SK-N-MC (cell line): ENCODE data around the gene PHC3.

Experiments used
- DNase-seq: peaks from one replicate; pipeline ENCODE4 v3.0.0-alpha.2; 2011; ENCODE audit warnings: low read depth, low spot score
- H3K27ac ChIP-seq: fragments of 200-600 bp; sonication (generic); 2 replicates; pipeline ENCODE4 v1.5.1; 2016; ENCODE audit warnings: mixed run types
- H3K36me3 ChIP-seq: fragments of 200-600 bp; sonication (generic); 2 replicates; pipeline ENCODE4 v1.6.1; 2017; ENCODE audit warnings: antibody characterized with exemption, low read length, mixed read lengths; ENCODE audit not compliant: insufficient read depth
- H3K4me3 ChIP-seq: fragments of 200-600 bp; sonication (generic); 2 replicates; pipeline ENCODE4 v1.5.1; 2016
- H3K9ac ChIP-seq: fragments of 200-600 bp; sonication (generic); 2 replicates; pipeline ENCODE4 v1.8.0; 2017; ENCODE audit warnings: mixed run types, mixed read lengths; ENCODE audit not compliant: insufficient read length
- H3K9me3 ChIP-seq: fragments of 200-600 bp; sonication (generic); 2 replicates; pipeline ENCODE4 v1.6.1; 2017; ENCODE audit warnings: low read depth, mild to moderate bottlenecking, antibody characterized with exemption, low read length, moderate library complexity, mixed read lengths
- EZH2 ChIP-seq: fragments of 200-600 bp; sonication (generic); IDR thresholded peaks from one replicate; pipeline ENCODE4 v1.6.1; 2017; ENCODE audit warnings: antibody characterized with exemption
- FOXP2 ChIP-seq: optimal IDR thresholded peaks from 2 replicates; pipeline ENCODE3; 2011; ENCODE audit warnings: mild to moderate bottlenecking, moderate library complexity; ENCODE audit not compliant: insufficient read depth; ENCODE audit errors: extremely low read length, control extremely low read depth
- POLR2AphosphoS5 ChIP-seq: IDR thresholded peaks from 2 replicates; pipeline ENCODE4 v1.6.1; 2012; ENCODE audit warnings: mild to moderate bottlenecking, low read depth, low read length, borderline replicate concordance

The PHC3 gene

GRCh38 chr3:170052398-170052797, 129.1 kb downstream of the PHC3 start:
- Histone ChIP-seq H3K27ac (no peak overlapping the region), H3K36me3 (no peaks in the 10 kb centered on the region), H3K9me3 (no peaks in the 10 kb centered on the region), H3K9ac (no peak overlapping the region), H3K4me3 (no peak overlapping the region)
- TF ChIP-seq POLR2AphosphoS5 (no peak), EZH2 (no peak), FOXP2 (no peak)
- no peak for DNase-seq

GRCh38 chr3:170050753-170051152, 130.8 kb downstream of the PHC3 start:
- H3K36me3 ChIP-seq, result no peaks in the 10 kb centered on the region
- no peak for TF ChIP-seq FOXP2
- TF ChIP-seq EZH2, result no peak
- TF ChIP-seq POLR2AphosphoS5, result no peak
- H3K27ac ChIP-seq, result no peak overlapping the region
- no peak for DNase-seq
- H3K9ac ChIP-seq, result no peak overlapping the region
- no peaks in the 10 kb centered on the region for H3K9me3 ChIP-seq
- no peak overlapping the region for H3K4me3 ChIP-seq

- TF ChIP-seq POLR2AphosphoS5, result no peak
- TF ChIP-seq FOXP2, result no peak
- no peak for TF ChIP-seq EZH2
- Histone ChIP-seq H3K4me3 (no peak overlapping the region), H3K36me3 (no peaks in the 10 kb centered on the region), H3K9me3 (no peaks in the 10 kb centered on the region), H3K9ac (no peak overlapping the region), H3K27ac (no peak overlapping the region)
- no peak for DNase-seq
These were observed 132.2 kb downstream of the PHC3 start for GRCh38 chr3:170049146-170050000.

GRCh38 chr3:170047133-170047404, 134.5 kb downstream of the PHC3 start:
- no peak overlapping the region for H3K4me3 ChIP-seq
- no peaks in the 10 kb centered on the region for H3K9me3 ChIP-seq
- no peak for DNase-seq
- no peaks in the 10 kb centered on the region for H3K36me3 ChIP-seq
- TF ChIP-seq FOXP2, result no peak
- no peak for TF ChIP-seq EZH2
- TF ChIP-seq POLR2AphosphoS5, result no peak
- H3K9ac ChIP-seq, result no peak overlapping the region
- no peak overlapping the region for H3K27ac ChIP-seq

- Histone ChIP-seq H3K9ac (no peak overlapping the region), H3K27ac (no peak overlapping the region)
- DNase-seq, result no peak
These were observed 135.0 kb downstream of the PHC3 start for GRCh38 chr3:170046269-170047132.

GRCh38 chr3:170044795-170045244, 136.7 kb downstream of the PHC3 start:
- DNase-seq, result no peak

More at GRCh38 chr3:170046269-170047132, 135.0 kb downstream of the PHC3 start:
- Histone ChIP-seq H3K36me3 (no peaks in the 10 kb centered on the region), H3K9me3 (no peaks in the 10 kb centered on the region), H3K4me3 (no peak overlapping the region)
- no peak for TF ChIP-seq EZH2
- TF ChIP-seq FOXP2, result no peak
- TF ChIP-seq POLR2AphosphoS5, result no peak

GRCh38 chr3:170044271-170044670, 137.3 kb downstream of the PHC3 start:
- Histone ChIP-seq H3K27ac (no peak overlapping the region), H3K9me3 (no peaks in the 10 kb centered on the region), H3K36me3 (no peaks in the 10 kb centered on the region), H3K9ac (no peak overlapping the region), H3K4me3 (no peak overlapping the region)
- TF ChIP-seq POLR2AphosphoS5, result no peak
- DNase-seq, result no peak

More at GRCh38 chr3:170044795-170045244, 136.7 kb downstream of the PHC3 start:
- Histone ChIP-seq H3K4me3 (no peak overlapping the region), H3K36me3 (no peaks in the 10 kb centered on the region), H3K9ac (no peak overlapping the region), H3K27ac (no peak overlapping the region), H3K9me3 (no peaks in the 10 kb centered on the region)
- TF ChIP-seq POLR2AphosphoS5 (no peak), EZH2 (no peak), FOXP2 (no peak)

- H3K27ac ChIP-seq, result no peak overlapping the region
- no peak for DNase-seq
These were observed 138.0 kb downstream of the PHC3 start for GRCh38 chr3:170043506-170043905.

More at GRCh38 chr3:170043506-170043905, 138.0 kb downstream of the PHC3 start:
- H3K4me3 ChIP-seq, result no peak overlapping the region
- TF ChIP-seq EZH2, result no peak
- no peak for TF ChIP-seq POLR2AphosphoS5
- no peak for TF ChIP-seq FOXP2
- H3K9me3 ChIP-seq, result no peaks in the 10 kb centered on the region
- H3K9ac ChIP-seq, result no peak overlapping the region
- H3K36me3 ChIP-seq, result no peaks in the 10 kb centered on the region
